MM.1S (cell line): ENCODE results near the gene ATP10B.

Experiments used
- EZH2 ChIP-seq: fragments of 300-600 bp; sonication (generic); optimal IDR thresholded peaks from 2 replicates; pipeline ENCODE3; 2017; ENCODE audit warnings: low read depth, mild to moderate bottlenecking, antibody characterized with exemption, low read length, mixed read lengths
- EZH2phosphoT487 ChIP-seq: fragments of 300-600 bp; sonication (generic); IDR thresholded peaks from 2 replicates; pipeline ENCODE4 v1.6.1; 2018; ENCODE audit warnings: antibody characterized with exemption, low read length
- TF ChIP-seq, protein P1 (sequence below): fragments of 300-600 bp; sonication (generic); IDR thresholded peaks from 2 replicates; pipeline ENCODE4 v1.5.1; 2016; ENCODE audit warnings: antibody characterized with exemption, low read length, mixed read lengths

DNA sequence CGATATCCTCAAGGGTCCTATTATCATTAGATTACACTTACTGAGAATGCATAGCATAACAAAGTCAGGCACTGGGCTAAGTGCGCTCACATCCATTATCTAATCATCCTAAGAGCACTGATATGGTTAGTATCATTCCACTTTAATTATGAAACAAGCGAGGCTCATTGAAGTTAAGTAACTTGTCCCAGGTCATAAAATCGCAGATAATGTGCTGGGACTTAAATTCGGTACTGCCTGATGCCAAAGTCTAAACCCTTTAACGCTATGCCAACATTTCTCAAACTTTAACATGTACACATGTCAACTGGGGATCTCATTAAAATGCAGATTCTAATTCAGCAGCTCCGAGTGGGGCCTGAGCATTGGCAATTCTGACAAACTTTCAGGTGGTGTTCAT lies 225.7 kb downstream of the ATP10B start:
- TF ChIP-seq, protein P1, sequence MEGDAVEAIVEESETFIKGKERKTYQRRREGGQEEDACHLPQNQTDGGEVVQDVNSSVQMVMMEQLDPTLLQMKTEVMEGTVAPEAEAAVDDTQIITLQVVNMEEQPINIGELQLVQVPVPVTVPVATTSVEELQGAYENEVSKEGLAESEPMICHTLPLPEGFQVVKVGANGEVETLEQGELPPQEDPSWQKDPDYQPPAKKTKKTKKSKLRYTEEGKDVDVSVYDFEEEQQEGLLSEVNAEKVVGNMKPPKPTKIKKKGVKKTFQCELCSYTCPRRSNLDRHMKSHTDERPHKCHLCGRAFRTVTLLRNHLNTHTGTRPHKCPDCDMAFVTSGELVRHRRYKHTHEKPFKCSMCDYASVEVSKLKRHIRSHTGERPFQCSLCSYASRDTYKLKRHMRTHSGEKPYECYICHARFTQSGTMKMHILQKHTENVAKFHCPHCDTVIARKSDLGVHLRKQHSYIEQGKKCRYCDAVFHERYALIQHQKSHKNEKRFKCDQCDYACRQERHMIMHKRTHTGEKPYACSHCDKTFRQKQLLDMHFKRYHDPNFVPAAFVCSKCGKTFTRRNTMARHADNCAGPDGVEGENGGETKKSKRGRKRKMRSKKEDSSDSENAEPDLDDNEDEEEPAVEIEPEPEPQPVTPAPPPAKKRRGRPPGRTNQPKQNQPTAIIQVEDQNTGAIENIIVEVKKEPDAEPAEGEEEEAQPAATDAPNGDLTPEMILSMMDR = no peak
- TF ChIP-seq EZH2 (no peak), EZH2phosphoT487 (no peak)
